Keratinocyte (primary cell): ENCODE results near the gene FAM227A. TPM values are rescaled to one million over a fixed set of nuclear protein-coding genes. Genes with fewer than 3 reads are reported as not detected.

Experiments used
- DNase-seq: peaks from one replicate; pipeline ENCODE4 v3.0.0-alpha.2; 2011; ENCODE audit warnings: low read depth, missing footprints, low spot score
- FAIRE-seq: peaks from 2 replicates; lab custom pipeline; 2011; peaks lifted over from hg19 to GRCh38; lab: Jason Lieb, UNC
- H2AFZ ChIP-seq: 2 replicates; pipeline ENCODE4 v1.6.0; 2012; ENCODE audit warnings: low read length, control low read depth, inconsistent platforms; ENCODE audit not compliant: control insufficient read depth
- H3K27ac ChIP-seq: 2 replicates; pipeline ENCODE4 v1.5.1; 2011; ENCODE audit warnings: low read length; ENCODE audit not compliant: control insufficient read depth, insufficient read depth
- H3K27me3 ChIP-seq: 3 replicates; pipeline ENCODE4 v1.6.0; 2011; ENCODE audit warnings: low read length; ENCODE audit not compliant: control insufficient read depth, insufficient read depth; ENCODE audit errors: extremely low read depth
- H3K36me3 ChIP-seq, 2 experiments: 2 replicates in 1 of 2; 3 replicates in 1 of 2; pipeline ENCODE4 v1.5.1; 2011; ENCODE audit warnings: low read length in 2 of 2, mild to moderate bottlenecking in 1 of 2; ENCODE audit not compliant: control insufficient read depth in 2 of 2, insufficient read depth in 2 of 2; ENCODE audit errors: extremely low read depth in 1 of 2
- H3K4me1 ChIP-seq: 3 replicates; pipeline ENCODE4 v1.5.1; 2011; ENCODE audit warnings: low read length; ENCODE audit not compliant: control insufficient read depth, insufficient read depth; ENCODE audit errors: extremely low read depth
- H3K4me2 ChIP-seq: 3 replicates; pipeline ENCODE4 v1.6.0; 2011; ENCODE audit warnings: low read depth, low read length; ENCODE audit not compliant: control insufficient read depth, insufficient read depth; ENCODE audit errors: extremely low read depth
- H3K4me3 ChIP-seq, 3 experiments: fragments of 200-600 bp in 1 of 3; sonication (generic) in 1 of 3; 2 replicates in 2 of 3; 3 replicates in 1 of 3; pipeline ENCODE4 v1.5.1; 2011 to 2016; ENCODE audit warnings: low read length in 3 of 3, mild to moderate bottlenecking in 3 of 3, control low read depth in 2 of 3, inconsistent platforms in 1 of 3, low read depth in 1 of 3, mixed read lengths in 1 of 3, mixed run types in 1 of 3, moderate library complexity in 1 of 3; ENCODE audit not compliant: control insufficient read depth in 2 of 3, insufficient read depth in 2 of 3; ENCODE audit errors: extremely low read depth in 1 of 3
- H3K79me2 ChIP-seq: 2 replicates; pipeline ENCODE4 v1.6.0; 2012; ENCODE audit warnings: low read length; ENCODE audit not compliant: control insufficient read depth, insufficient read depth
- H3K9ac ChIP-seq: 3 replicates; pipeline ENCODE4 v1.6.0; 2011; ENCODE audit warnings: low read length; ENCODE audit not compliant: control insufficient read depth, insufficient read depth; ENCODE audit errors: extremely low read depth
- H3K9me1 ChIP-seq: 3 replicates; pipeline ENCODE4 v1.6.0; 2011; ENCODE audit warnings: low read length; ENCODE audit not compliant: control insufficient read depth, insufficient read depth; ENCODE audit errors: extremely low read depth
- H3K9me3 ChIP-seq: 2 replicates; pipeline ENCODE4 v1.5.1; 2012; ENCODE audit warnings: low read depth, low read length; ENCODE audit not compliant: control insufficient read depth
- H4K20me1 ChIP-seq: 3 replicates; pipeline ENCODE4 v1.6.0; 2011; ENCODE audit warnings: low read length; ENCODE audit not compliant: control insufficient read depth, insufficient read depth; ENCODE audit errors: extremely low read depth
- EZH2 ChIP-seq: IDR thresholded peaks from one replicate; pipeline ENCODE4 v1.6.1; 2012; ENCODE audit warnings: inconsistent platforms, mild to moderate bottlenecking, low read length, moderate library complexity
- dilution Hi-C: fragments of 300-500 bp; cut with MboI; formaldehyde crosslinking; loops from one replicate; pipeline ENCODE4 v1.7.0; 2020; ENCODE audit warnings: low sequenced_read_pairs; ENCODE audit not compliant: extremely low pct_ligation_motif_present
- polyA plus RNA-seq, 5 experiments: library from polyadenylated mRNA; depleted of rRNA in 3 of 5; stranded (reverse) in 3 of 5; stranded (forward) in 1 of 5; unstranded in 1 of 5; fragments of >200 nt; gene quantifications; 1 replicate in 1 of 5; 2 replicates in 3 of 5; 3 replicates in 1 of 5; pipeline versions ENCODE4 v1.2.1 to v1.2.3, GENCODE V29; 2011 to 2012; ENCODE audit warnings: missing spikeins in 2 of 5, low read depth in 1 of 5, low replicate concordance in 1 of 5
- TF ChIP-seq, protein P1 (sequence below), 3 experiments: IDR thresholded peaks in 1 of 3; conservative IDR thresholded peaks in 1 of 3; optimal IDR thresholded peaks in 1 of 3; 2 replicates in 2 of 3; 3 replicates in 1 of 3; pipeline versions ENCODE3 to v1.5.1; 2011; ENCODE audit warnings: low read length in 3 of 3, mild to moderate bottlenecking in 3 of 3, moderate library complexity in 2 of 3, control low read depth in 1 of 3, inconsistent platforms in 1 of 3; ENCODE audit not compliant: insufficient read depth in 2 of 3; ENCODE audit errors: extremely low read depth in 1 of 3

FAM227A gene
- polyA plus RNA-seq, 1 donor (not counting 4 experiments of a cell fraction or from before 2014, with no cell fraction given), result 1.1 TPM

GRCh38 chr22:38607680-38608079, 48.5 kb downstream of the FAM227A start:
- no peak overlapping the region for H3K27ac ChIP-seq
- no peaks in the 10 kb centered on the region for H3K79me2 ChIP-seq
- TF ChIP-seq, protein P1, sequence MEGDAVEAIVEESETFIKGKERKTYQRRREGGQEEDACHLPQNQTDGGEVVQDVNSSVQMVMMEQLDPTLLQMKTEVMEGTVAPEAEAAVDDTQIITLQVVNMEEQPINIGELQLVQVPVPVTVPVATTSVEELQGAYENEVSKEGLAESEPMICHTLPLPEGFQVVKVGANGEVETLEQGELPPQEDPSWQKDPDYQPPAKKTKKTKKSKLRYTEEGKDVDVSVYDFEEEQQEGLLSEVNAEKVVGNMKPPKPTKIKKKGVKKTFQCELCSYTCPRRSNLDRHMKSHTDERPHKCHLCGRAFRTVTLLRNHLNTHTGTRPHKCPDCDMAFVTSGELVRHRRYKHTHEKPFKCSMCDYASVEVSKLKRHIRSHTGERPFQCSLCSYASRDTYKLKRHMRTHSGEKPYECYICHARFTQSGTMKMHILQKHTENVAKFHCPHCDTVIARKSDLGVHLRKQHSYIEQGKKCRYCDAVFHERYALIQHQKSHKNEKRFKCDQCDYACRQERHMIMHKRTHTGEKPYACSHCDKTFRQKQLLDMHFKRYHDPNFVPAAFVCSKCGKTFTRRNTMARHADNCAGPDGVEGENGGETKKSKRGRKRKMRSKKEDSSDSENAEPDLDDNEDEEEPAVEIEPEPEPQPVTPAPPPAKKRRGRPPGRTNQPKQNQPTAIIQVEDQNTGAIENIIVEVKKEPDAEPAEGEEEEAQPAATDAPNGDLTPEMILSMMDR (optimal IDR thresholded peaks at IDR 0.05 in 1 of 3, IDR thresholded peaks at IDR 0.05 in 1 of 3, conservative IDR thresholded peaks at IDR 0.05 in 1 of 3; ENCODE audit: extremely low read depth in 1 of 3, insufficient read depth in 2 of 3, low read length in 3 of 3), result no peak
- TF ChIP-seq EZH2, result no peak
- no peaks in the 10 kb centered on the region for H3K27me3 ChIP-seq
- H3K4me2 ChIP-seq, result no peak overlapping the region
- H4K20me1 ChIP-seq, result no peaks in the 10 kb centered on the region
- H2AFZ ChIP-seq, result no peak overlapping the region
- no peak overlapping the region for H3K9ac ChIP-seq
- H3K36me3 ChIP-seq, result no peaks in the 10 kb centered on the region
- no peak for DNase-seq
- dilution Hi-C loops, result no loop called here
- H3K9me3 ChIP-seq, result no peaks in the 10 kb centered on the region
- H3K4me1 ChIP-seq, result peaks cover 7% of the 10 kb centered on the region
- no peak for FAIRE-seq
- no peaks in the 10 kb centered on the region for H3K9me1 ChIP-seq
- H3K4me3 ChIP-seq, result no peak overlapping the region

- Histone ChIP-seq H3K27me3 (peaks cover 3% of the 10 kb centered on the region), H3K27ac (no peak overlapping the region), H3K4me2 (no peak overlapping the region), H3K9me1 (no peaks in the 10 kb centered on the region), H2AFZ (no peak overlapping the region), H3K9me3 (no peaks in the 10 kb centered on the region), H3K36me3 (no peaks in the 10 kb centered on the region), H3K79me2 (no peaks in the 10 kb centered on the region), H3K4me3 (no peak overlapping the region), H3K9ac (no peak overlapping the region), H3K4me1 (peaks cover 7% of the 10 kb centered on the region), H4K20me1 (no peaks in the 10 kb centered on the region)
- TF ChIP-seq, protein P1 (optimal IDR thresholded peaks at IDR 0.05 in 1 of 3, IDR thresholded peaks at IDR 0.05 in 1 of 3, conservative IDR thresholded peaks at IDR 0.05 in 1 of 3; ENCODE audit: extremely low read depth in 1 of 3, insufficient read depth in 2 of 3, low read length in 3 of 3), result no peak
- TF ChIP-seq EZH2, result no peak
- DNase-seq (no peak), FAIRE-seq (no peak)
- dilution Hi-C loops, result no loop called here
Observed at GRCh38 chr22:38602166-38602565, 54.0 kb downstream of the FAM227A start.
